HCT116 (cell line): Measurements from ENCODE around the gene TSC22D3. TPM values are rescaled to one million over a fixed set of nuclear protein-coding genes. Genes with fewer than 3 reads are reported as not detected.

Experiments
- ATAC-seq: fragments of 200-7000 bp; cut with Tn5 transposase; 2 replicates; pipeline ENCODE4 v1.9.1; 2020; ENCODE audit warnings: mild to moderate bottlenecking, moderate library complexity
- BruUV-seq: library from RNA; stranded (reverse); fragments of 400-500 nt; replicated peaks from 2 replicates; lab custom pipeline; 2021; lab: Mats Ljungman, UMichigan
- CTCF ChIA-PET: fragments of 300-600 bp; sonication (Branson Sonifier 250); formaldehyde crosslinking; loops from one replicate; lab custom pipeline; 2021; ENCODE audit warnings: antibody characterized with exemption; lab: Charles Lee
- POLR2A ChIA-PET: fragments of 300-600, 350-600 bp; sonication (Branson Sonifier 250); formaldehyde crosslinking; loops from one replicate; lab custom pipeline; 2021; ENCODE audit warnings: antibody characterized with exemption; lab: Charles Lee
- RAD21 ChIA-PET, 2 experiments: fragments of 300-600 bp; sonication (Branson Sonifier 250); formaldehyde crosslinking; loops; one replicate each; lab custom pipeline; 2023; ENCODE audit warnings: low total read pairs in 2 of 2; ENCODE audit not compliant: uncharacterized antibody in 2 of 2, unreplicated experiment in 2 of 2, low non-redundant PET in 1 of 2; lab: Charles Lee
- DNase-seq: peaks from one replicate; pipeline ENCODE4 v3.0.0-alpha.2; 2010; ENCODE audit warnings: low read depth, low spot score
- H2AFZ ChIP-seq: fragments of 200-600 bp; shearing (Covaris generic), sonication (generic); 2 replicates; pipeline ENCODE4 v1.6.1; 2017; ENCODE audit warnings: low read depth, mixed run types, mixed read lengths, antibody characterized with exemption, low read length; ENCODE audit not compliant: poor library complexity, severe bottlenecking
- H3K27ac ChIP-seq: 2 replicates; pipeline ENCODE4 v1.5.1; 2012; ENCODE audit warnings: low read depth, low read length
- H3K27me3 ChIP-seq: fragments of 200-600 bp; sonication (generic); 2 replicates; pipeline ENCODE4 v1.6.1; 2016; ENCODE audit warnings: mixed run types, low read length, mixed read lengths; ENCODE audit not compliant: insufficient read depth
- H3K36me3 ChIP-seq, 2 experiments: fragments of 200-500 bp in 1 of 2; fragments of 200-600 bp in 1 of 2; sonication (Bioruptor generic) in 1 of 2; sonication (generic) in 1 of 2; 2 replicates each; pipeline versions ENCODE4 v1.5.1 to v1.6.1; 2014 to 2016; ENCODE audit warnings: low read length in 2 of 2, inconsistent platforms in 1 of 2, mixed read lengths in 1 of 2, mixed run types in 1 of 2; ENCODE audit not compliant: insufficient read depth in 2 of 2, control insufficient read depth in 1 of 2
- H3K4me1 ChIP-seq, 2 experiments: fragments of 200-600 bp in 1 of 2; sonication (generic) in 1 of 2; 2 replicates each; pipeline versions ENCODE4 v1.5.1 to v1.6.1; 2012 to 2017; ENCODE audit warnings: low read length in 2 of 2, inconsistent platforms in 1 of 2, mild to moderate bottlenecking in 1 of 2, mixed read lengths in 1 of 2, mixed run types in 1 of 2, moderate library complexity in 1 of 2; ENCODE audit not compliant: insufficient read depth in 2 of 2, control insufficient read depth in 1 of 2
- H3K4me2 ChIP-seq: fragments of 200-600 bp; sonication (generic); 2 replicates; pipeline ENCODE4 v1.6.1; 2017; ENCODE audit warnings: mixed run types, low read length, mixed read lengths
- H3K4me3 ChIP-seq, 2 experiments: fragments of 200-600 bp in 1 of 2; sonication (generic) in 1 of 2; replicated peaks in 1 of 2; 2 replicates each; pipeline ENCODE4 v1.5.1; 2011 to 2016; ENCODE audit warnings: low read length in 2 of 2, control low read depth in 1 of 2, low read depth in 1 of 2, mild to moderate bottlenecking in 1 of 2, mixed read lengths in 1 of 2, mixed run types in 1 of 2
- H3K79me2 ChIP-seq: fragments of 200-600 bp; sonication (generic); 2 replicates; pipeline ENCODE4 v1.6.1; 2017; ENCODE audit warnings: mild to moderate bottlenecking, mixed run types, low read length, moderate library complexity, mixed read lengths; ENCODE audit not compliant: insufficient read depth
- H3K9ac ChIP-seq: fragments of 200-600 bp; sonication (generic); 2 replicates; pipeline ENCODE4 v1.6.1; 2016; ENCODE audit warnings: low read length, mixed read lengths
- H3K9me2 ChIP-seq: fragments of 200-600 bp; sonication (generic), shearing (Covaris generic); 2 replicates; pipeline ENCODE4 v1.6.1; 2017; ENCODE audit warnings: mixed run types, mild to moderate bottlenecking, moderate library complexity; ENCODE audit not compliant: insufficient read depth
- H3K9me3 ChIP-seq, 2 experiments: fragments of 200-500 bp in 1 of 2; fragments of 200-600 bp in 1 of 2; sonication (Bioruptor generic) in 1 of 2; sonication (generic) in 1 of 2; 2 replicates each; pipeline ENCODE4 v1.6.1; 2014 to 2017; ENCODE audit warnings: low read length in 2 of 2, mixed read lengths in 2 of 2, inconsistent platforms in 1 of 2, low read depth in 1 of 2, mild to moderate bottlenecking in 1 of 2, mixed run types in 1 of 2, moderate library complexity in 1 of 2; ENCODE audit not compliant: control insufficient read depth in 1 of 2, insufficient read depth in 1 of 2
- H4K20me1 ChIP-seq: fragments of 200-600 bp; sonication (generic), shearing (Covaris generic); 2 replicates; pipeline ENCODE4 v1.6.1; 2017; ENCODE audit warnings: mixed run types, mild to moderate bottlenecking, moderate library complexity; ENCODE audit not compliant: insufficient read depth
- ATF3 ChIP-seq: IDR thresholded peaks from 2 replicates; pipeline ENCODE4 v1.6.1; 2012
- CBX3 ChIP-seq: IDR thresholded peaks from 2 replicates; pipeline ENCODE4 v1.6.1; 2012; ENCODE audit warnings: low read depth
- EGR1 ChIP-seq: IDR thresholded peaks from 2 replicates; pipeline ENCODE4 v1.6.1; 2012; ENCODE audit warnings: low read depth
- ELF1 ChIP-seq: IDR thresholded peaks from 2 replicates; pipeline ENCODE4 v1.6.1; 2012; ENCODE audit warnings: low read depth, borderline replicate concordance
- POLR2A ChIP-seq: IDR thresholded peaks from 2 replicates; pipeline ENCODE4 v1.7.0; 2011; ENCODE audit warnings: borderline replicate concordance; ENCODE audit not compliant: insufficient read depth, insufficient read length; ENCODE audit errors: extremely low read depth
- POLR2AphosphoS5 ChIP-seq: IDR thresholded peaks from 2 replicates; pipeline ENCODE4 v1.6.1; 2011; ENCODE audit warnings: mild to moderate bottlenecking, low read depth, low read length, moderate library complexity
- RAD21 ChIP-seq: IDR thresholded peaks from 2 replicates; pipeline ENCODE4 v1.6.1; 2012; ENCODE audit warnings: low read depth, mild to moderate bottlenecking
- REST ChIP-seq: IDR thresholded peaks from 2 replicates; pipeline ENCODE4 v1.6.1; 2012; ENCODE audit warnings: low read depth
- SIN3A ChIP-seq: IDR thresholded peaks from 2 replicates; pipeline ENCODE4 v1.6.1; 2012; ENCODE audit warnings: low read depth
- SP1 ChIP-seq: IDR thresholded peaks from 2 replicates; pipeline ENCODE4 v1.6.1; 2012; ENCODE audit warnings: low read depth
- SRF ChIP-seq: IDR thresholded peaks from 2 replicates; pipeline ENCODE4 v1.6.1; 2012; ENCODE audit warnings: low read depth
- TCF7L2 ChIP-seq: IDR thresholded peaks from 2 replicates; pipeline ENCODE4 v1.7.0; 2011; ENCODE audit warnings: borderline replicate concordance, inconsistent platforms; ENCODE audit not compliant: insufficient read depth, insufficient read length; ENCODE audit errors: extremely low read depth
- YY1 ChIP-seq: IDR thresholded peaks from 2 replicates; pipeline ENCODE4 v1.6.1; 2011; ENCODE audit warnings: low read length, low read depth, moderate library complexity, mild to moderate bottlenecking; ENCODE audit not compliant: insufficient replicate concordance; ENCODE audit errors: extremely low read depth
- ZBTB33 ChIP-seq: IDR thresholded peaks from 2 replicates; pipeline ENCODE4 v1.6.1; 2011; ENCODE audit warnings: mild to moderate bottlenecking, low read length, moderate library complexity; ENCODE audit not compliant: insufficient replicate concordance; ENCODE audit errors: extremely low read depth
- intact Hi-C: fragments of 100-400 bp; cut with micrococcal nuclease; formaldehyde crosslinking; loops from 2 replicates; pipeline ENCODE4 v1.10.0; 2022
- total RNA-seq: library from RNA; stranded (reverse); gene quantifications from one replicate; pipeline ENCODE4 v1.2.1, GENCODE V29; 2021; ENCODE audit not compliant: unreplicated experiment

The TSC22D3 gene
- total RNA-seq, 1 experiment from 2014 or later: 24.6 TPM

- intact Hi-C loops: no loop called here
- no peaks in the 10 kb centered on the region for H4K20me1 ChIP-seq
- TF ChIP-seq YY1: no peak
- TF ChIP-seq RAD21: no peak
- no peak for TF ChIP-seq SRF
- TF ChIP-seq ATF3: no peak
- no peak for TF ChIP-seq EGR1
- no peak for TF ChIP-seq POLR2AphosphoS5
- no peak for TF ChIP-seq SP1
- TF ChIP-seq POLR2A: no peak
- no peak for TF ChIP-seq ELF1
- no peak for TF ChIP-seq SIN3A
- no peak for TF ChIP-seq CBX3
- TF ChIP-seq ZBTB33: no peak
- TF ChIP-seq TCF7L2: no peak
- TF ChIP-seq REST: no peak
- TF ChIP-seq, all 23 proteins: peak for 0
- Histone ChIP-seq H3K27ac (no peak overlapping the region), H3K4me3 (no peak overlapping the region), H3K27me3 (no peaks in the 10 kb centered on the region), H3K4me1 (peaks cover 14 to 21% of the 10 kb centered on the region in 2 experiments), H2AFZ (no peak overlapping the region), H3K36me3 (no peaks in the 10 kb centered on the region), H3K9me2 (no peaks in the 10 kb centered on the region), H3K79me2 (no peaks in the 10 kb centered on the region), H3K9me3 (no peaks in the 10 kb centered on the region), H3K9ac (no peak overlapping the region), H3K4me2 (no peak overlapping the region)
- POLR2A ChIA-PET: no interaction called here
- RAD21 ChIA-PET: no interaction called here
- no TSS peak for BruUV-seq
- no peak for DNase-seq
- CTCF ChIA-PET: no interaction called here
- no peak for ATAC-seq
These were observed 52.1 kb downstream of the TSC22D3 start for GRCh38 chrX:107723511-107723910.
